Mesendoderm (in vitro differentiated cells): ENCODE data around the gene GAK.

ENCODE experiments used
- DNase-seq: peaks from one replicate; pipeline ENCODE4 v3.0.0; 2013
- H2AK5ac ChIP-seq: 2 replicates; pipeline ENCODE4 v1.6.1; 2013; ENCODE audit warnings: low read length, inconsistent platforms
- H2BK120ac ChIP-seq: 2 replicates; pipeline ENCODE4 v1.6.1; 2013; ENCODE audit warnings: low read depth, mild to moderate bottlenecking, low read length, moderate library complexity, mixed read lengths
- H2BK15ac ChIP-seq: replicated peaks from 2 replicates; pipeline ENCODE4 v1.6.1; 2013; ENCODE audit warnings: low read depth, mild to moderate bottlenecking, moderate library complexity
- H2BK5ac ChIP-seq: 2 replicates; pipeline ENCODE4 v1.6.1; 2013; ENCODE audit warnings: low read length, inconsistent platforms
- H3K18ac ChIP-seq: 2 replicates; pipeline ENCODE4 v1.6.1; 2013; ENCODE audit warnings: mild to moderate bottlenecking, low read length, mixed read lengths
- H3K23ac ChIP-seq: one replicate; pipeline ENCODE4 v1.6.1; 2013; ENCODE audit warnings: low read length
- H3K27ac ChIP-seq: 2 replicates; pipeline ENCODE4 v1.5.1; 2013; ENCODE audit warnings: low read depth, mild to moderate bottlenecking, inconsistent platforms, low read length, moderate library complexity
- H3K27me3 ChIP-seq: 2 replicates; pipeline ENCODE4 v1.6.1; 2013; ENCODE audit warnings: low read length, control low read depth, mild to moderate bottlenecking, inconsistent platforms; ENCODE audit not compliant: insufficient read depth, poor library complexity
- H3K36me3 ChIP-seq: 2 replicates; pipeline ENCODE4 v1.6.1; 2013; ENCODE audit warnings: low read length, inconsistent platforms; ENCODE audit not compliant: control insufficient read depth, insufficient read depth
- H3K4ac ChIP-seq: one replicate; pipeline ENCODE4 v1.6.1; 2013; ENCODE audit warnings: low read depth, mild to moderate bottlenecking, low read length, moderate library complexity
- H3K4me1 ChIP-seq: 2 replicates; pipeline ENCODE4 v1.6.1; 2013; ENCODE audit warnings: low read depth, low read length, inconsistent platforms; ENCODE audit not compliant: control insufficient read depth
- H3K4me2 ChIP-seq: 2 replicates; pipeline ENCODE4 v1.6.1; 2013; ENCODE audit warnings: low read length
- H3K4me3 ChIP-seq: 2 replicates; pipeline ENCODE4 v1.5.1; 2013; ENCODE audit warnings: mild to moderate bottlenecking, low read length
- H3K56ac ChIP-seq: one replicate; pipeline ENCODE4 v1.6.1; 2013; ENCODE audit warnings: low read length
- H3K79me1 ChIP-seq: 2 replicates; pipeline ENCODE4 v1.6.1; 2013; ENCODE audit warnings: low read length, inconsistent platforms
- H3K79me2 ChIP-seq: 2 replicates; pipeline ENCODE4 v1.6.1; 2013; ENCODE audit warnings: mild to moderate bottlenecking, low read length; ENCODE audit not compliant: control insufficient read depth, insufficient read depth
- H3K9ac ChIP-seq: 2 replicates; pipeline ENCODE4 v1.6.1; 2013; ENCODE audit warnings: low read length, inconsistent platforms
- H4K5ac ChIP-seq: one replicate; pipeline ENCODE4 v1.6.1; 2013; ENCODE audit warnings: low read length
- H4K8ac ChIP-seq: one replicate; pipeline ENCODE4 v1.6.1; 2013; ENCODE audit warnings: low read depth, mild to moderate bottlenecking, control low read depth, low read length, moderate library complexity
- WGBS: extraction: QIAGEN DNeasy Blood & Tissue Kit; methylation state at CpG from one replicate; pipeline ENCODE4 v1.1.7; 2013; ENCODE audit warnings: low lambda C conversion rate, missing lambda C conversion rate; ENCODE audit not compliant: insufficient coverage; ENCODE audit errors: extremely low coverage; 5-methylcytosine and 5-hydroxymethylcytosine counted together

Gene GAK

DNA sequence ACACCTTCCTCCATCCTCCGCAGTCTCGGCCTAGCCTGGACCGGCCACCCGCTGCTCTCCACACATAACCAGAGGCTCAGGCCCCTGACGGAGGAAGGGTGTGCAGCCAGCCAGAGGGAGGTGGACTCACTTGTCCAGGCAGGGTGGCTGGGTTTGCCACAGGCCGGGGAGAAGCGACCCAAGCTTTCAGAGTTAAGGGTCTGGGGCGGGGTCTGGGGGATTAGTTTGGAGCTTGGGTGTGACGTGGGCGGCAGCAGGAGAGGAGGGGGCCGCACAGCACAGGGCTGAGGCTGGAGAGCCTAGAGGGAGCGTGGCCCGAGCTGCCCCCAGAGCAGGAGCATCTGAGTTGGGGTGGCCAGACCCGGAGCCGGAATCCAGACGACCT lies 83.8 kb downstream of the GAK start:
- no CpG with 5 or more reads among the region's 16 CpGs for WGBS
- H2AK5ac ChIP-seq: no peak overlapping the region
- no peak overlapping the region for H3K23ac ChIP-seq
- no peak overlapping the region for H3K4ac ChIP-seq
- H3K4me1 ChIP-seq: no peaks in the 10 kb centered on the region
- no peak overlapping the region for H3K4me3 ChIP-seq
- no peaks in the 10 kb centered on the region for H3K36me3 ChIP-seq
- no peaks in the 10 kb centered on the region for H3K27me3 ChIP-seq
- H3K56ac ChIP-seq: no peak overlapping the region
- H3K79me1 ChIP-seq: no peaks in the 10 kb centered on the region
- no peak overlapping the region for H3K27ac ChIP-seq
- no peak overlapping the region for H4K8ac ChIP-seq
- H3K79me2 ChIP-seq: no peaks in the 10 kb centered on the region
- no peak overlapping the region for H3K4me2 ChIP-seq
- H2BK5ac ChIP-seq: no peak overlapping the region
- no peak overlapping the region for H3K9ac ChIP-seq
- H2BK15ac ChIP-seq: no peak overlapping the region
- no peak overlapping the region for H3K18ac ChIP-seq
- no peak for DNase-seq
- no peak overlapping the region for H2BK120ac ChIP-seq
- no peak overlapping the region for H4K5ac ChIP-seq

DNA sequence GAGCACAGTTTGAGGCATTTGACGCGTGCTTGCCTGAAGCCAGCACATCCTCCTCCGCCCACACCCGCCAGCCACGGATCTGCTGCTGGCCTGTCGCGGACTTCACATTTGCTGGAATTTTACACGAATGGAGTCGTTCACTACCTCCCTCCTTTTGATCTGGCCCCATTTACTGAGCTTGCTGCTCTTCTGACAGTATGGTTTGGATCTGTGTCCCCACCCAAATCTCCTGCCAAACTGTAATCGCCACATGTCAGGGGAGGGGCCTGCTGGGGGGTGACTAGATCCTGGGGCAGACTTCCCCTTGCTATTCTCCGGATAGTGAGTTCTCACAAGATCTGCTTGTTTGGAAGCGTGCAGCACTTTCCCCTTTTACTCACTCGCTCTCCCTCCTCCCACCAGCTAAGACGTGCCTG lies 86.3 kb downstream of the GAK start:
- no peaks in the 10 kb centered on the region for H3K36me3 ChIP-seq
- H3K27me3 ChIP-seq: no peaks in the 10 kb centered on the region
- DNase-seq: no peak
- H3K4me1 ChIP-seq: no peaks in the 10 kb centered on the region
- H3K4ac ChIP-seq: no peak overlapping the region
- H2BK15ac ChIP-seq: no peak overlapping the region
- no peak overlapping the region for H4K8ac ChIP-seq
- H3K9ac ChIP-seq: no peak overlapping the region
- H3K27ac ChIP-seq: no peak overlapping the region
- H3K18ac ChIP-seq: no peak overlapping the region
- no peak overlapping the region for H3K4me2 ChIP-seq
- H2AK5ac ChIP-seq: no peak overlapping the region
- H4K5ac ChIP-seq: no peak overlapping the region
- H3K23ac ChIP-seq: no peak overlapping the region
- H3K79me2 ChIP-seq: no peaks in the 10 kb centered on the region
- H2BK5ac ChIP-seq: no peak overlapping the region
- H3K4me3 ChIP-seq: no peak overlapping the region
- no peak overlapping the region for H3K56ac ChIP-seq
- no peak overlapping the region for H2BK120ac ChIP-seq
- WGBS: no CpG with 5 or more reads among the region's 14 CpGs
- no peaks in the 10 kb centered on the region for H3K79me1 ChIP-seq

DNA sequence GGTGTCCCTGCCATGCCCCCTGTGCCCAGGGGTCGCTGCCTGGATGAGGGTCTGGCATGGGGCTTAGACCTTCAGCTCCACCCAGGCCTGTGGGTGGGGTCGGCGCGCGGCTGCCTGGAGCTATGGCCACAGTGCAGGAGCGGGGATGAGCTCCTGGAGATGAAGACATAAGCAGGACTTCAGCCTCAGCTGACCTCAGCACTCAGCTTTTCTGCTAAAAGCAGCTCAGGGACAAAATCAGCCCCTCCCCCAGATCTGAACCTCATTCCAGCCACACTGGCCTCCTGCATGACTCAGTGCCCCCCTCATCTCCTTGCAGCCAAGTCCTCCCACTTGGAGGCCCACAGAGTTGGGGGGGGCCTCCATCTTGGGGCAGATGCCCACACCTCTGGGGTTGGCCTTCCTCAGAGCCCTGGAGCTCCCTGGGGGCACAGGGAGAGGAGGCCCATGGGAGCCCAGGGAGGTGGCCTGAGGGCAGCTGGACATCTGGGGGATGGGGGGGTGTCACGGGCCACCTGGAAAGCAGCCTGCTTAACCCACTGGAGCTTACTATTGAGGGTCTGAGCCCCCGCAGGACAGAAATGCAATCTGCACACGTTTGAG lies 86.8 kb downstream of the GAK start:
- Histone ChIP-seq H3K27me3 (no peaks in the 10 kb centered on the region), H2BK15ac (no peak overlapping the region), H3K27ac (no peak overlapping the region), H3K18ac (no peak overlapping the region), H3K4me3 (no peak overlapping the region), H4K5ac (no peak overlapping the region), H3K23ac (no peak overlapping the region), H2BK120ac (no peak overlapping the region), H3K79me1 (no peaks in the 10 kb centered on the region), H4K8ac (no peak overlapping the region), H3K36me3 (no peaks in the 10 kb centered on the region), H3K4me1 (no peaks in the 10 kb centered on the region), H3K56ac (no peak overlapping the region), H3K4ac (no peak overlapping the region), H2AK5ac (no peak overlapping the region), H3K9ac (no peak overlapping the region), H3K4me2 (no peak overlapping the region), H3K79me2 (no peaks in the 10 kb centered on the region), H2BK5ac (no peak overlapping the region)
- WGBS: no CpG with 5 or more reads among the region's 9 CpGs
- DNase-seq: no peak

DNA sequence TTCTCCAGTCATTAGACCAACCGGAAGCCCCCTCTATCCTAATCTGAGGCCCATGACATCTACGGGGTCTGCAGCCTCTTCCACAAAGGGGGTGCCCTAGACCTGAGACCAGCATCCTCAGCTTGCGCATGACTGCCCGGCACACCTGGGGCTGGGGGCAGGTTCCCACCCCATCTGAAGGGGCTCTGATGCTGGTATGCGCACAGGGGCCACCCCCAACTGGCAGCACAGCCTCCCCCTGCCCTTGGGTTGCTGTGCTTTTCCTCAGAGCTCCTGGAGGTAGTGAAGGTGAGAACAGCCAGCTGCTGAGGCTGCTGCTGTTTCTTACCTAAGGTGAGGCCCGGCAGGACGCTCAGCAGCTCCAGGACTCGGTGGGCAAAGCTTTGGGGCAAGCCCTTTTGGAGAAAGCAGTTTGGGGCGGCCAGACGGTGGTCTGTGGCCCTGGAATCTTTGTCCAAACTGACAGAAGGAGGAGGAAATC lies 87.3 kb downstream of the GAK start:
- Histone ChIP-seq H3K79me2 (no peaks in the 10 kb centered on the region), H3K4ac (no peak overlapping the region), H3K27me3 (no peaks in the 10 kb centered on the region), H3K4me2 (no peak overlapping the region), H2BK15ac (no peak overlapping the region), H3K79me1 (no peaks in the 10 kb centered on the region), H2BK120ac (no peak overlapping the region), H3K4me1 (no peaks in the 10 kb centered on the region), H3K4me3 (no peak overlapping the region), H3K27ac (no peak overlapping the region), H3K9ac (no peak overlapping the region), H4K5ac (no peak overlapping the region), H3K23ac (no peak overlapping the region), H2BK5ac (no peak overlapping the region), H3K56ac (no peak overlapping the region), H2AK5ac (no peak overlapping the region), H3K36me3 (no peaks in the 10 kb centered on the region), H4K8ac (no peak overlapping the region), H3K18ac (no peak overlapping the region)
- DNase-seq: no peak
- no CpG with 5 or more reads among the region's 10 CpGs for WGBS

DNA sequence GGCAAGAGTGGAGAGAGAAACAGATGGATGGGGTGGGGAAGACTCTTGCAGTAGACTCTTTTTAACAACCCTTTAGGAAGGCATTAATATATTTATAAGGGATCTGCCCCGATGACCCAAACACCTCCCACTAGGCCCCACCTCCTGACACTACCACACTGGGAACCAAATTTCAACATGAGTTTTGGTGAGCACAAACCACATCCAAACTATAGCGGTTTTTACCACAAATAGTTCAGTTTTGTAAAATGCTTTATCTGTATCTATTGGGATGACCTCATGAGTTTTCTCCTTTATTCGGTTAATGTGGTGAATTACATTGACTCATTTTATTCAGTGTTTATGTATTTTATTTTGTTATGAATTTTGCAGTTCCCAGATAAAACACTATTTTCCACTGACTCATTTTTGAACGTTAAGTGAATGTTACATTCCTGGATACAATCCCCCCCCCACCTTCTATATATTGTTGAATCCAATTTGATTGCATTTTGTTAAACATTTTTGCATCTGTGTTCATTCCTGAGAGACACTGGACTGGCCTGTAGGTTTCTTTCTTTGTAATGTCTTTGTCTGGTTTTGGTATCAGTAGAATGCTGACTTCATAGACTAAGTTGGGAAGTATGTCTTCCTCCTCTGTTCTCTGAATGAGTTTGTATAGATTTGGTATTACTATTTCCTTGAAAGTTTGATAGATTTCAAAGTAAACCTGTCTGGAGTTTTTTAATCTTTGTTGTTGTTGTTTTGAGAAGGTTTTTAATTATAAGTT lies 92.3 kb downstream of the GAK start:
- Histone ChIP-seq H3K4me2 (no peak overlapping the region), H4K5ac (no peak overlapping the region), H2BK120ac (no peak overlapping the region), H2AK5ac (no peak overlapping the region), H3K36me3 (no peaks in the 10 kb centered on the region), H3K4me3 (no peak overlapping the region), H3K56ac (no peak overlapping the region), H4K8ac (no peak overlapping the region), H3K9ac (no peak overlapping the region), H3K18ac (no peak overlapping the region), H3K4me1 (no peaks in the 10 kb centered on the region), H3K79me2 (no peaks in the 10 kb centered on the region), H3K79me1 (no peaks in the 10 kb centered on the region), H2BK15ac (no peak overlapping the region), H3K27me3 (no peaks in the 10 kb centered on the region), H3K27ac (no peak overlapping the region), H3K4ac (no peak overlapping the region), H2BK5ac (no peak overlapping the region), H3K23ac (no peak overlapping the region)
- WGBS: no CpG with 5 or more reads among the region's 4 CpGs
- DNase-seq: no peak
